PC-9 (cell line): ENCODE data around the gene SCYGR8.

Experiments used
- CTCF ChIP-seq: fragments of 200-600 bp; sonication (generic); conservative IDR thresholded peaks from 2 replicates; pipeline ENCODE4 v1.6.1; 2017; ENCODE audit warnings: mixed run types, antibody characterized with exemption, mild to moderate bottlenecking, moderate library complexity
- EZH2 ChIP-seq: fragments of 200-600 bp; sonication (generic); IDR thresholded peaks from 2 replicates; pipeline ENCODE4 v1.8.0; 2017; ENCODE audit warnings: antibody characterized with exemption, low read depth

DNA sequence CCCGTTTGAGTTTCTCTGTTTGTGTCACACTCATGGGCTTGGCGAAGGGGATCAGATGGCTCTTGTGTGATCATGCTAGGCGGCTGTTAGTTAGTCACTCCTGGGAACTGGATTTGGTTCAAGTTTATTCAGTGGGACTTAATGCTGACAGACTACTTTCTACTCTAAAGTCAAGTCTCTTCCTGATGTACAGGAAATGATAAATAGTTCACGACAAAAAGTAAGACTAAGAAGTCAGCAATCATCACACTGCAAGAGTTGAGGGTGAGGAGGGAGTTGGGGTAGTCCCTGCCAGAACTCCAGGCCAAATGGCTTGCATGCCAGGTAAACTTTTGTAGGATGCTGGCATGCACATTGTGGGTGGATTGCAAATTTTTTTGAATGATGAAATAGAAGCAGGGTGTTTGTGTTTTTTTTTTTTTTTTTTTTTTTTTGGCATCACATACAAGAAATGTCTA, 42.9 kb downstream of the SCYGR8 start:
- no peak for TF ChIP-seq CTCF
- no peak for TF ChIP-seq EZH2
